Breast epithelium (tissue), 3 donors: ENCODE measurements around the gene APIP.

Source experiments
- CTCF ChIP-seq, 3 donors: fragments of 450-650 bp; IDR thresholded peaks; one replicate each; pipeline ENCODE4 v1.5.1; 2016 to 2017; ENCODE audit warnings: antibody characterized with exemption in 3 of 3, mild to moderate bottlenecking in 3 of 3, moderate library complexity in 3 of 3
- POLR2A ChIP-seq: fragments of 450-650 bp; IDR thresholded peaks from one replicate; pipeline ENCODE4 v1.6.1; 2016; ENCODE audit warnings: antibody characterized with exemption, mild to moderate bottlenecking, moderate library complexity
- POLR2AphosphoS5 ChIP-seq, 3 donors: sonication (generic); formaldehyde crosslinking; IDR thresholded peaks; one replicate each; pipeline ENCODE4 v1.6.1; 2017; ENCODE audit warnings: antibody characterized with exemption in 3 of 3

- TF ChIP-seq CTCF (IDR thresholded peaks at IDR 0.05): no peak
- no peak for TF ChIP-seq POLR2AphosphoS5 (IDR thresholded peaks at IDR 0.05)
- no peak for TF ChIP-seq POLR2A
Measured at GRCh38 chr11:34963351-34963750, 47.2 kb upstream of the APIP start.
